Stimulated activated CD4-positive, alpha-beta T cell treated with anti-CD3 and anti-CD28 coated beads, TNF-alpha, amount 100 ng/mL, for 24 hours (primary cell): ENCODE results near the gene PRRT2.
"Not testable (repeated sequence)": the region's sequence is repeated elsewhere in the genome, so short reads cannot be mapped to it uniquely, and the experiment has no call there.

Experiments
- DNase-seq, 3 experiments: peaks; one replicate each; pipeline ENCODE4 v3.0.0-alpha.2; 2020; ENCODE audit warnings: low read depth in 3 of 3

The PRRT2 gene

DNA sequence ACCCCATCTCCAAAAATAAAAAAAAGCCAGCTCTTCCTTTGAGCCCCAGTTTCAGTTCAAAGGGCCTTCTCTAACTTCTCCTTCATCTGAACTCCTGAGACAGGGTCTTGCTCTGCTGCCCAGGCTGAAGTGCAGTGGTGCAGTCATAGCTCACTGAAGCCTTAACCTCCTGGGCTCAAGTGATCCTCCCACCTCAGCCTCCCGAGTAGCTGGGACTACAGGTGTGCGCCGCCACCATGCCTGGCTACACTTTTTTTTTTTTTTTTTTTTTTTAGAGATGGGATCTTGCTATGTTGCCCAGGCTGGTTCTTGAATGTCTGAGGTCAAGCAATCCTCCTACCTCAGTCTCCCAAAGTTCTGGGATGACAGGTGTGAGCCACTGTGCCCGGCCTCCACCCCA, 21.2 kb downstream of the PRRT2 start:
- DNase-seq: not testable (repeated sequence)

DNA sequence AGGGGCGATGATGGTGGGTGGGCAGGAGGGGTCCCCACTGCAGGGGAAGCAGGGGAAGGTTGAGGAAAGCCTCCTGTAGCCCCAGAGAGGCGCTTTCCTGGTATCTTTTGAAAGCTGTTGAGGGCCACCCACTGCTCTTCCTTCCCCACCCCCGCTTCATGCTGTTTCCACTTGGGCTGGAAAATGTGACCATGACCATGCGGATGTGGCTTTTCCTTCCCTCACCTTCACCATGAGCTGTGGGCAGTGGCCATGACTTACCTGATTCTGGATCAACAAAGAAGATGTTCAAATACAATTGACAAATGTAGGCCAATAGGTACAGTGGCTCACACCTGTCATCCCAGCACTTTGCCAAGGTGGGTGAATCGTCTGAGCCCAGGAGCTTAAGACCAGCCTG, 22.1 kb downstream of the PRRT2 start:
- peak in 1 of 3 experiments; percentile 48 for DNase-seq

DNA sequence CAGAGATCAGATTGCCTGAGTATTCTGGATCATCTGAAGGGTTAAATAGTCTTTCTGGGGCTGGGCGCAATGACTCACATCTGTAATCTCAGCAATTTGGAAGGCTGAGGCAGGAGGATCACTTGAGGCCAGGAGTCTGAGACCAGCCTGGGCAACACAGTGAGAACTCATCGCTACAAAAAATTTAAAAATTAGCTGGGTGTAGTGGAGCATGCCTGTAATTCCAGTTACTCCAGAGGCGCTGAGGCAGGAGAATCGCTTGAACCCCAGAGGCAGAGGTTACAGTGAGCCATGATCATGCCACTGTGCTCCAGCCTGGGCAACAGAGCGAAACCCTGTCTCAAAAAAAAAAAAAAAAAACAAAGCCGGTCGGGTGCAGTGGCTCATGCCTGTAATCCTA, 23.9 kb downstream of the PRRT2 start:
- DNase-seq: no peak

DNA sequence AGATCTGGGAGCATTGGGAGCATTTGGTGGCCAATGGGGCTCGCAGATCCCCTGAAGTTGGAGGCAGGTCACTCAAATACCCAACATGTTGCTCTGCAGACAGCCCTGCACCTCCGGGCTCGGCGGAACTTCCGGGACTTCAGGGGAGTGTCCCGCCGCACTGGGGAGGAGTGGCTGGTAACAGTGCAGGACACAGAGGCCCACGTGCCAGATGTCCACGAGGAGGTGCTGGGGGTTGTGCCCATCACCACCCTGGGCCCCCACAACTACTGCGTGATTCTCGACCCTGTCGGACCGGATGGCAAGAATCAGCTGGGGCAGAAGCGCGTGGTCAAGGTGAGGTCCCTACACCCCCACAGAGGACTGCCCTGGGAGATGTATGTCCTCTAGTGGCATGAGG, 24.6 kb downstream of the PRRT2 start:
- no peak for DNase-seq

DNA sequence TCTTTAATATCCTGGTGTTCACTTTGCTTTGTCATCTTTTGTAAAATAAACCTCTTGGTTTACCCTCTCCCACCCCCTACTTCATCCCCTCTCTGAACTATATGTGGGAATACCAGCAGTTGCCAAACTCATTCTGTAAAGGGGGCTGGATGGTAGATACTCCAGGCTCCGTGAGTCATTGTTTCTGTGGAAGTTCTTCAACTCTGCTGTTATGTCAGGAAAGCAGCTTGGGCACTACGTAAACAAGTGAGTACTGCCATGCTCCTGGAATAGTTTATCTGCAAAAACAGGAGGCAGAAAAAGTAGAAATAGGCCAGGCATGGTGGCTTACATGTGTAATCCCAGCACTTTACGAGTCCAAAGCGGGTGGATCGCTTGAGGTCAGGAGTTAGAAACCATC, 25.8 kb downstream of the PRRT2 start:
- no peak for DNase-seq

DNA sequence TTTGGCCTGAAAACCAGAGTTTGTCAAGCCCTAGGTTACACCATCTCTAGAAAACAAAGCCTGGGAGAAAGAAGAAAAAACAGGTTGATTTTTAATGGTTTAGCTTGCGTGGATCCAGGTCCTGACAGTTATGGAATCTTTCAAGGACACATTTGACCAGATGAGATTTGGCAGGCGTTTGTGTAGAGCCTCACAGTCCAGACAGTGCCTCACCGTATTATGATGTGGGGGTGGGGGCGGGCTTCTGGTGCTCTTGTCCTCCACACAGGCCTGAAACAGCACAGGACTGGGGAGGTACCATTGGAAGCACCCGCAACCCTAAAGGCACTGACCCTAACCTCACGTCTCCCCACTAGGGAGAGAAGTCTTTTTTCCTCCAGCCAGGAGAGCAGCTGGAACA, 27.8 kb downstream of the PRRT2 start:
- DNase-seq: no peak

DNA sequence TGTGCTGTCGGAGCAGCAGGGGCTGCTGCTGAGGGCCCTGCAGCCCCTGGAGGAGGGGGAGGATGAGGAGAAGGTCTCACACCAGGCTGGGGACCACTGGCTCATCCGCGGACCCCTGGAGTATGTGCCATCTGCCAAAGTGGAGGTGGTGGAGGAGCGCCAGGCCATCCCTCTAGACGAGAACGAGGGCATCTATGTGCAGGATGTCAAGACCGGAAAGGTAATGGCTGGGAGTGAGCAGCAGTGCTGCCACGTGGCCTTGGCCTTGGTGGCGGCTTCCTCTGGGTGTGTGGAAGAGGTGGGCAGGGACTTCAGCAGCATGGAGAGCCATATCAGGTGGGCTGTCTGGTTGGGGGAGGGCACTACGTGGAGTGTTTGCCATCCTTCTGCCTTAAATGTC, 28.2 kb downstream of the PRRT2 start:
- no peak for DNase-seq

DNA sequence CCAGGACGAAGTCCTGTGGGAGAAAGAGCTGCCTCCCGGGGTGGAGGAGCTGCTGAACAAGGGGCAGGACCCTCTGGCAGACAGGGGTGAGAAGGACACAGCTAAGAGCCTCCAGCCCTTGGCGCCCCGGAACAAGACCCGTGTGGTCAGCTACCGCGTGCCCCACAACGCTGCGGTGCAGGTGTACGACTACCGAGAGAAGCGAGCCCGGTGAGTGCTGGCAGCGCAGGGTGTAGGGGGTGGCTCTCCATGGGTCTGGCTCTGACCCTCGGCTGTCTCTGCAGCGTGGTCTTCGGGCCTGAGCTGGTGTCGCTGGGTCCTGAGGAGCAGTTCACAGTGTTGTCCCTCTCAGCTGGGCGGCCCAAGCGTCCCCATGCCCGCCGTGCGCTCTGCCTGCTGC, 29.6 kb downstream of the PRRT2 start:
- DNase-seq: no peak

DNA sequence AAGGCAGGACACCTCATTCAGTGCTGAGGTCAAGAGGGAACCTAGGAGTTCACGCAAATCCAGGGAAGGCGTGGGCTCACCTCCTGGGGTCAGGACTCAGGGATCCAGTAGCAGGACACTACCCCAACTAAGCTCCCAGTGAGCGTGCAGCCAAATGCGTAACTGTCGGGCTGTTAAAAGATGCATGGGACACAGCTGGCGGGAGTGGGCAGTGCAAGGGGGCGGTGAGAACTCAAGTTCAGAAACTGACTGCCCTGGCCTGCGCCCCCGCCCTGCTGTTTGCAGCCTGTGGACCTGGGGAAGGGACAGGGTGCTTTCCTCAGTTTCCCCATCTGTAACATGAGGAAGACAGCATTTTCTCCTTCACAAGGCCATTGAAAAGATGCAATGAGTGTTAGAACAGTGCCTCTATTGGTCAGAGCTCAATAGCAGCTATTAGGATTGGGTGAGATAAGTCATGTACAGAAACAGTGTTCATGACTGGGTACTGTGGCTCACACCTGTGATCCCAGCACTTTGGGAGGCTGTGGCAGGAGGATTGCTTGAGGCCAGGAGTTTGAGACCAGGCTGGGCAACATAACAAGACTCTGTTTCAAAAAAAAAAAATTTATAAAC, 30.8 kb downstream of the PRRT2 start:
- no peak for DNase-seq

DNA sequence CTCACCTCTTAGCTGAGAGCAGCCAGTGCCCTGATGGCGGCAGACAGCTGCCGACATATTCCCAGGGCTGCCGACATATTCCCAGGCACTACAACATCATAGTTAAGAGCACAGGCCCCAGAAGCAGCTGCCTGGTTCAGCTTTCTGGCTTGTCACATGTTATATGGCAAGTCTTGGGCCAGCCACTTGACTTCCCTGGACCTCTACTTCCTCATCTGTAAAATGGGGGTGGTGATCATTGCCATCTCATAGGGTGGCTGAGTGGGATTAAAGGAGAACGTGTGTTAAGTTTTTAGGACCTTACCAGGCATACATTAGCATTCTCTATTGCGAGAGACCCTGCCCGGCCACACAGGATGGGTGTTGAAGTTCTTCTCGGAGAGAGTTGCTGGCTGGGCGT, 31.9 kb downstream of the PRRT2 start:
- DNase-seq: no peak

DNA sequence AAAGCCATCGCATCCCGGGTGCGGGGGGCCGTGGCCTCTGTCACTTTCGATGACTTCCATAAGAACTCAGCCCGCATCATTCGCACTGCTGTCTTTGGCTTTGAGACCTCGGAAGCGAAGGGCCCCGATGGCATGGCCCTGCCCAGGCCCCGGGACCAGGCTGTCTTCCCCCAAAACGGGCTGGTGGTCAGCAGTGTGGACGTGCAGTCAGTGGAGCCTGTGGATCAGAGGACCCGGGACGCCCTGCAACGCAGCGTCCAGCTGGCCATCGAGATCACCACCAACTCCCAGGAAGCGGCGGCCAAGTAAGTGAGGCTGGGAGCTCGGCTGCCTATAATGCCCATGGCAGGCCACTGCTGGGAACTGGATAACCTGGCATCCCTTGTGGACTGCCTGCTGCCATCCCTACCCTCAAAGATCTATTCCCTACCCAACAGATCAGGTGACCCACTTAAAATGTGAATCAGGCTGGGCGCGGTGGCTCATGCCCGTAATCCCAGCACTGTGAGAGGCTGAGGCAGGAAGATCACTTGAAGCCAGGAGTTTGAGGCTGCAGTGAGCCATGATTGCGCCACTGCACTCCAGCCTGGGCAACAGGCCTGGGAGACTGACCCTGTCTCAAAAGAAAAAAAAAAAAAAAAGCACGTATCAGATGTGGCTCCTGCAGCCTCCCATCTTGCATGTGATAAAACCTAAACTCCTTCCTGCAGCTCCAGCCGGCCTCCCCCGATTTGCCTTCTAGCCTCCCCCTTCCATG, 32.8 kb downstream of the PRRT2 start:
- no peak for DNase-seq

DNA sequence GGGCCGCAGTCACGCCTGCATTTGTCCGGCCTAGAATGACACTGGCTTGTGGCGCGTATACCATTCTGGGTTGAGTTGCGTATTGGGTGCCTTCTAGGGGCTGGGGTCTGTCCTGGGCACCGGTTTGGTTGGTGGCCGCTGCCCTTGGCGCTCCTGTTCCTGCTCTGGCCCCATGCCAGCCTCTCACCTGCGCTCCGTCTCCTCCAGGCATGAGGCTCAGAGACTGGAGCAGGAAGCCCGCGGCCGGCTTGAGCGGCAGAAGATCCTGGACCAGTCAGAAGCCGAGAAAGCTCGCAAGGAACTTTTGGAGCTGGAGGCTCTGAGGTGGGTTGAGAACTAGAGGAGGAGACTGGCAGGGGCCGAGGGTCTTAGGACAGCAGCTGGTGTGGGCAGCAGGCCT, 33.7 kb downstream of the PRRT2 start:
- DNase-seq: no peak

DNA sequence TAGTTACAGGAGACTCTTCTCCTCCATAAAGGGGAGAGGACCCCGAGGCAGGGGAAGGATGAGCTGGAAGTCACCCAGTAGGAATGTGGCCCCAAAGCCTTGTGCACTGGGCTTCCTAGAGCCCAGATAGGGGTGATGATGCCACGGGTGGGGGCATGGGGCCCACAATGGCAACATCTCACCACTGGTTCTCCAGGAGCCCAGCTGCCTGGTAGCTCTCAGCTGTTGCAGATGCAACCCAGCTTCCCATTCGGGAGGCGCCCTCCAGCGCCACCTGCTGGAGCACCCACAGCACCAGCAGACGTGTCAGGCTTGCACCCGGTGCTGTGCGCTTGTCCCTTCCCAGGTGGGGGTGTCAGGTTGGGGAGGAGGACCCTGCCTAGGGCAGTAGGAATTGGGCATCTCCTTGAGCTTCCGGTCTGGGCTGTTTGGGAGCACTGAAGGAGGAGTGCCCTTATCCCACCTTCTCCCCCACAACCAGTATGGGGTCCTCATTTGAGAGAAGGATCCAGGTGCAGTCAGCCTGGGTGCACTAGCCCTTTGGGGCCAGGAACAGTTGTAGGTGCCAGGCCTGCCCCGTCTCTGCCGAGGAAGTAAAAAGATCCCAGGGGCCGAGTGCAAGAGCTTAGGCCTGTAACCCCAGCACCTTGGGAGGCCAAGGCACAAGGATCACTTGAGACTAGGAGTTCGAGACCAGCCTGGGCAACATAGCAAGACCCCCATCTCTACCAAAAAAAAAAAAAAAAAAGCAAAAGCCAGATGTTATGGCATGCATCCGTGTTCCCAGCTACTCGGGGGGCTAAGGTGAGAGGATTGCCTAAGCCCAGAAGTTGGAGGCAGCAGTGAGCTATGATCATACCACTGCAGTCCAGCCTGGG, 36.7 kb downstream of the PRRT2 start:
- peak; percentile 65 to 82 (median 72) for DNase-seq

DNA sequence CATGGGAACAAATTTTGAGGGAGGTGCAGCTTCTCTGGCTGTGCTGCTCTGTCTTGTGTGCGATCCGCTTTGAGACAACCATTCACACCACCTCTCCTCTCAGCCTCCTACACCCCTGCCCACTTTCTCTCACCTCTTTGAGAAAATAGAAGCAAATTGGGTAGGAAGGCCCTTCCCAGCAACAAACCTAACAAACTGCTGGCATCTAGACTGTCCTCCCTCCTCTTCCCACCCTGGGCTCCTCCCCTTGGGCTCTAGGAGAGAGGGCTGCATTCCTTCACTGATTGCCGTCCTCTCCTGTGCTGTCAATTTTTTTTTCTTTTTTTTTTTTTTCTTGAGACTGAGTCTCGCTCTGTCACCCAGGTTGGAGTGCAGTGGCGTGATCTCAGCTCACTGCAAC, 37.5 kb downstream of the PRRT2 start:
- DNase-seq: no peak

DNA sequence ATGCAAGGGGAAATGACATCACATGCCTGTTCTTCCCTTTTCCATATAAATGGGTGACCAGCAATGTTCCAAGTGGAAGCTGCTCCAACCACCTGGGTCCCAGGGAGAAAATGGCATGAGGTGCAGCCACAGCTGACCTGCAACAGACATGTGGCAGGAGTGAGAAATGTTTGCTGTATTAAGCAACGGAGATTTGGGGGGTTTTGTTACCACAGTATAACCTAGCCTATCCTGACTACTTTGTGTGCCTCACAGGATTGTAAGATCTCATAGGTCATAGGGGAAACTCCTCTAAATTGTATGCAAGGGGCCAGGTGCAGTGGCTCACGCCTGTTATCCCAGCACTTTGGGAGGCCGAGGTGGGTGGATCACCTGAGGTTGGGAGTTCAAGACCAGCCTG, 39.0 kb downstream of the PRRT2 start:
- DNase-seq: no peak

DNA sequence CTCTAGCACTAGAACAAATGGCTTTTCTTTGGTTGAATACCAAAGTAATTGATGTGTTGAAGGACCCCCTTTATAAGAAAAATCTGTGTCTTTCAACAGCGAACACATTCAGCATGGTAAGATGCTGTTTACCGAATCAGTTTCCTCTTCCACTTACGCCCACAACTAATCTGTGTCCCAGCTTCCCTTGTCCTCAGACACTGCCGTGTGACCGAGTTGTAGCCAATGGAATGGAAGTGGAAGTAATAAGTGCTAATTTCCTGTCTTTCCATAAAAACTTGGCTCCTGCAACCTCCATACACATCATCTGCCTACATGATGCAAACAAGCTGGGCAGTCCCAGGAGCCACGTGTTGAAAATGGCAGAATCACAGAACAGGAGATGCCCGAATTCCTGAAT, 40.7 kb downstream of the PRRT2 start:
- no peak for DNase-seq

DNA sequence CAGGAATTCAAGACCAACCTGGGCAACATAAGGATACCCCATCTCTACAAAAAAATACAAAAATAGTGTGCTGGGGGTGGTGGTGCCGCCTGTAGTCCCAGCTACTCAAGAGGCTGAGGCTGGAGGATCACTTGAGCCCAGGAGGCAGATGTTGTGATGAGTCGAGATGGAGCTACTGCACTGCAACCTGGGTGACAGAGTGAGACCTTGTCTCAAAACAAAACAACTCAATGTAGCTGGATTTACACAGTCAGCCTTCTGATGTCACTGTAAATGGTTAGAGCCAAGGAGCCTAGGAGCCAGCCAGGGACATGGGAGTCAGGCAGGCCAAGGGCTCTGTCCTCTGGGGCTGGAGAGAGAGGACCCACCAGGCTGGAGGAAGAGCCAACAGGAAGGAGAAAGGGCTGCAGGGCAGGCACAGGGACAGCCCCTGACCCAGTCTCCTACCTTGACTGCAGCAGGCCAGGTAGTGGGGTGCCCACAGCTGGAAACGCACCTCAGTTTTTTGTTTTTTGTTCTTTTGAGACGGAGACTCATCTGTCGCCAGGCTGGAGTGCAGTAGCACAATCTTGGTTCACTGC, 42.6 kb downstream of the PRRT2 start:
- no peak for DNase-seq

DNA sequence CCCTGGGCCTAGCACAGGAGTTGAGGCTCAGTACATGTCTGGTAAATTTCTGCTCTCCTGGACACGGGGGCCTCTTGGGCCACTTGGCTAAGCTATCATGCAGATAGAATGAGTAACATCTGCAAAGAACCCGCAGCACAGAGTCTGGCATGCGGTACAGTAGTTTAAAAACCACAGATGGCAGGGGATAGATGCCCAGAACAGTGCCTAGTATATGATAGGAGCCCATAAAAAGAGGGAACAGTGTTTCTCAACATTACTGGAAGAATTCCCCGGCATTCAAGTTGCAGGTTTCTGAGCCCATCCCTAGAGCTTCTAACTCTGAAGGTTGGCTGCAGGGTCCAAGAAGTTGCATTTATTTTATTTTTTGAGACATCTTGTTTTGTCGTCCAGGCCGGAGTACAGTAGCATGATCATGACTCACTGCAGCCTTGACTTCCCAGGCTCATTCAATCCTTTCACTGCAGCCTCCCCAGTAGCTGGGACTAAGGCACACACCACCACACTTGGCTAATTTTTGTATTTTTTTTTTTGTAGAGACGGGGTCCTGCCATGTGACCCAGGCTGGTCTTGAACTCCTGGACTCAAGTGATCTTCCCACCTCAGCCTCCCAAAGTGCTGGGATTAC, 45.3 kb downstream of the PRRT2 start:
- DNase-seq: no peak

DNA sequence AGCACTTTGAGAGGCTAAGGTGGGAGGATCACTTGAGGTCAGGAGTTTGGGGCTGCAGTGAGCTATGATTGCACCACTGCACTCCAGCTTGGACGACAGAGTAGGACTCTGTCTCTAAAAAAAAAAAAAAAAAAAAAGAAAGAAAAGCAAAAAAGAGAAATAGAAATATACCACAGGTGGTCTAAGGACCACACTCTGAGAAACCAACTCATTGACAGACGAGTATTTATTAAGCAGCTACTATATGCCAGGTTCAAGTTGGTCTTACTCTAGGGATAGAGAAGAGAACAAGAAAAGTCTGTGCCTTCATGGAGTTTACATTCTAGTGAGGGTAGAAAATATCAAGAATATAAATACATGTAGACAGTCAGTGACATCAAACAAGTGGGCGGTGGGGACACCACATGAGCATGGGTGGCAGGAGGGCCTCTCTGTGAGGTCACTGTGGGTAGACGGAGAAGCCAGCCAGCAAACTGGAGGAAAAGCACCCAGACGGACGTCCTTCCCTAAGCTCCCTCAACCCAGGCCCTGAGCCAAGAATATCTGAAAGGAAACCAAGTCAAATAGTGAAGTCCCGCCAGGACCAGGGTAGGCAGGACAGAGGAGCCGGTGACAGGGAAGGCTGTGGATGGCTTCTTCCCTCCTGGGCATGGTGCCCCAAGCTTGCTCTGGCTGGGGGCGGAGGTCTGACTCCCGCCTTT, 46.3 kb downstream of the PRRT2 start:
- no peak for DNase-seq

DNA sequence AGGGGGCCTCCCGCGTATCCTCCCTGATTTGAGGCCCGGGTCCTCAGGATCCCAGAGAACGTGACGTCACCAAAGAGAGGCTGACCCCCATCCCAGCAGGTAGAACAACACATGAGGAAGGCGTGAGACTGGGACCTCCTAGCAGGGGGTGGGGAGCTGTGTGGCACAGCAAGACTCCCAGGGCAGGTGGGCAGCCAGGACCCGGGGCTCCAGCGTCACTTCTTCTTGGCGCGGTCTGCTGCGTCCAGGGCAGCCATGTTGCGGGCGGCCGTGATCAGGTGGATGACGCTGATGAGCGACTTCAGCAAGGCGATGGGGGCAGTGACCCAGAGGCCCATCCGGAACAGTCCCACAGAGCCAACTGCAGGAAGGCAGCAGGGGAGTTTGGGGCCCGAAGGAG, 47.0 kb downstream of the PRRT2 start:
- DNase-seq: no peak

DNA sequence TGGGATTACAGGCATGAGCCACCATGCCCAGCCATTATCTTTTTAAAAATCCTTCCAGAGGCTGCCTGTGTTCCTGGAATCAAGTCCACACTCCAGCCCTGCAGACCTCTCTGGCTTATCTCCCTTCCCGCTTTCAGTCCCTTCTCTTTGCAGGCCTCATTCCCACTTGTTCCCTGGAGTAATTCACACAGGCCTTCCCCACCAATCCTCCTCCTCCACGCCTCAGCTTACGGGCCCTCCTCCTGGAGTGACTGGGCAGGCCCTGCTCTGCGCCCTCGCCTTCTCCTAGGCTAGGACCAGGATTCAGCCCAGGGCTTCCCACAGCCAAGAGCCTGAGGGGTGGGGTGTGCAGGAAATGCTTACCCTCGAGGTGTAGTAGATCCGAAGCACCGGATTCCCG, 48.2 kb downstream of the PRRT2 start:
- DNase-seq: no peak
